K562 (cell line): ENCODE measurements around the gene BPHL. TPM values are rescaled to one million over a fixed set of nuclear protein-coding genes. Genes with fewer than 3 reads are reported as not detected.

Source experiments
- BMI1 ChIP-seq: fragments of 150-350 bp; IDR thresholded peaks from 2 replicates; pipeline ENCODE4 v1.6.1; 2014; ENCODE audit warnings: low read length
- BRD4 ChIP-seq: fragments of 200-600 bp; sonication (generic); IDR thresholded peaks from 2 replicates; pipeline ENCODE4 v1.6.1; 2017; ENCODE audit warnings: inconsistent platforms
- CHD2 ChIP-seq: IDR thresholded peaks from 2 replicates; pipeline ENCODE4 v1.6.1; 2011; ENCODE audit warnings: low read depth, low read length
- E2F3 ChIP-seq: fragments of 250-450 bp; sonication (Bioruptor Pico); IDR thresholded peaks from 2 replicates; pipeline ENCODE4 v1.4.0; 2020; ENCODE audit warnings: mild to moderate bottlenecking
- E2F8 ChIP-seq: fragments of 450-650 bp; IDR thresholded peaks from 2 replicates; pipeline ENCODE4 v1.7.1; 2018; ENCODE audit warnings: mild to moderate bottlenecking, low read depth; ENCODE audit not compliant: partially characterized antibody
- FOXJ2 ChIP-seq: fragments of 200-800 bp; sonication (Bioruptor generic); IDR thresholded peaks from 2 replicates; pipeline ENCODE4 v1.6.1; 2016; ENCODE audit warnings: missing genetic modification characterization, missing compliant biosample characterization
- FUS ChIP-seq: fragments of 200-400 bp; formaldehyde crosslinking; optimal IDR thresholded peaks from 2 replicates; pipeline ENCODE3; 2017; ENCODE audit warnings: low read depth, low read length
- GABPA ChIP-seq: fragments of 200-800 bp; sonication (Bioruptor generic); conservative IDR thresholded peaks from 2 replicates; pipeline ENCODE4 v1.6.1; 2016; ENCODE audit warnings: low read depth, missing genetic modification characterization, missing compliant biosample characterization
- NELFE ChIP-seq: IDR thresholded peaks from 2 replicates; pipeline ENCODE4 v1.6.1; 2011; ENCODE audit warnings: mild to moderate bottlenecking; ENCODE audit not compliant: insufficient read depth, insufficient read length
- POLR2AphosphoS2 ChIP-seq: IDR thresholded peaks from 2 replicates; pipeline ENCODE4 v1.6.1; 2012; ENCODE audit warnings: low read length, improper control_type of control experiment
- SAP30 ChIP-seq: fragments of 200-600 bp; sonication (generic); IDR thresholded peaks from 2 replicates; pipeline ENCODE4 v1.6.1; 2012; ENCODE audit warnings: borderline replicate concordance, low read depth, mild to moderate bottlenecking, moderate library complexity, low read length, control low read depth, inconsistent platforms; ENCODE audit not compliant: insufficient read depth, poor library complexity, severe bottlenecking
- SMAD1 ChIP-seq: fragments of 150-350 bp; IDR thresholded peaks from 2 replicates; pipeline ENCODE4 v1.6.1; 2014; ENCODE audit warnings: low read length, low read depth; ENCODE audit not compliant: partially characterized antibody
- SMC3 ChIP-seq: conservative IDR thresholded peaks from 2 replicates; pipeline ENCODE4 v1.6.1; 2011; ENCODE audit warnings: low read depth, low read length, improper control_type of control experiment; ENCODE audit not compliant: insufficient read depth
- SP2 ChIP-seq: IDR thresholded peaks from 2 replicates; pipeline ENCODE4 v1.6.1; 2011; ENCODE audit warnings: mild to moderate bottlenecking, low read depth, low read length, moderate library complexity; ENCODE audit not compliant: poor library complexity, severe bottlenecking; ENCODE audit errors: extremely low read depth
- SUPT5H ChIP-seq: fragments of 450-650 bp; IDR thresholded peaks from 2 replicates; pipeline ENCODE4 v1.6.1; 2016
- TFE3 ChIP-seq: fragments of 450-650 bp; formaldehyde crosslinking; IDR thresholded peaks from 2 replicates; pipeline ENCODE4 v1.4.0; 2020; ENCODE audit warnings: mild to moderate bottlenecking, mixed read lengths
- TRIM25 ChIP-seq: fragments of 450-650 bp; IDR thresholded peaks from 2 replicates; pipeline ENCODE4 v1.7.0; 2016; ENCODE audit warnings: borderline replicate concordance
- USF2 ChIP-seq: sonication (generic); formaldehyde crosslinking; IDR thresholded peaks from 2 replicates; pipeline ENCODE4 v1.5.0; 2020; ENCODE audit warnings: missing genetic modification reagents
- ZNF12 ChIP-seq: sonication (generic); formaldehyde crosslinking; IDR thresholded peaks from 2 replicates; pipeline ENCODE4 v1.4.0; 2020; ENCODE audit warnings: mild to moderate bottlenecking, missing genetic modification reagents
- ZNF324 ChIP-seq: fragments of 250-450 bp; sonication (Bioruptor Pico); IDR thresholded peaks from 2 replicates; pipeline ENCODE4 v1.4.0; 2020; ENCODE audit warnings: mild to moderate bottlenecking
- ZNF696 ChIP-seq: fragments of 250-450 bp; sonication (Bioruptor Pico); conservative IDR thresholded peaks from 2 replicates; pipeline ENCODE4 v1.4.0; 2020; ENCODE audit warnings: mild to moderate bottlenecking, moderate library complexity
- ZNF830 ChIP-seq: fragments of 250-450 bp; sonication (Bioruptor Pico); IDR thresholded peaks from 2 replicates; pipeline ENCODE4 v1.5.0; 2021; ENCODE audit warnings: mild to moderate bottlenecking
- polyA plus RNA-seq, 8 experiments: library from polyadenylated mRNA; depleted of rRNA in 4 of 8; stranded (reverse) in 5 of 8; unstranded in 3 of 8; fragments of >200 nt; fragmentation: Nextera tagmentation in 2 of 8; fragmentation: Illumina TruSeq in 1 of 8; extraction: Ambion mirVana in 2 of 8; extraction: Trizol in 1 of 8; gene quantifications; 2 replicates each; pipeline versions ENCODE4 v1.2.1 to v1.2.3, GENCODE V29; 2011 to 2014; ENCODE audit warnings: inconsistent platforms in 1 of 8, missing spikeins in 1 of 8
- total RNA-seq, 7 experiments: library from RNA; depleted of rRNA in 6 of 7; stranded (reverse); fragments of >200 nt in 6 of 7; fragmentation: Illumina TruSeq in 2 of 7; extraction: Trizol in 2 of 7; gene quantifications; 2 replicates each; pipeline versions ENCODE4 v1.2.1 to v1.2.3, GENCODE V29; 2011 to 2021; ENCODE audit warnings: low replicate concordance in 1 of 7

The BPHL gene
- total and polyA plus RNA-seq, 9 of the 15 experiments (the other 6 are each of a cell fraction or from before 2014, with no cell fraction given) = 3.5 to 17.4 (median 8.2) TPM

- TF ChIP-seq ZNF696 (CRISPR knock-in tag) = no peak
- TF ChIP-seq USF2 (CRISPR knock-in tag) = no peak
- peak; percentile 92 for TF ChIP-seq SUPT5H
- 0 out of 2 replicates have a peak, but pooled peaks have one; percentile 15 for TF ChIP-seq SMC3
- peak; percentile 14; the same call in 1 of the 2 replicates for TF ChIP-seq TFE3
- TF ChIP-seq E2F8 = peak; percentile 20
- TF ChIP-seq ZNF12 (CRISPR knock-in tag) = peak; percentile 14; the same call in 1 of the 2 replicates
- 0 out of 2 replicates have a peak, but pooled peaks have one; percentile 38 for TF ChIP-seq ZNF324 (CRISPR knock-in tag)
- peak; percentile 16; the same call in 1 of the 2 replicates for TF ChIP-seq GABPA (tag)
- no peak for TF ChIP-seq TRIM25
- TF ChIP-seq POLR2AphosphoS2 = peak; percentile 82; the same call in 1 of the 2 replicates
- no peak for TF ChIP-seq SP2
- no peak; the same call in 1 of the 2 replicates for TF ChIP-seq CHD2
- TF ChIP-seq BMI1 = no peak
- no peak for TF ChIP-seq FOXJ2 (tag)
- TF ChIP-seq SAP30 = peak; percentile 25
- no peak for TF ChIP-seq BRD4
- TF ChIP-seq FUS = peak; percentile 24
- peak; percentile 91; the same call in 1 of the 2 replicates for TF ChIP-seq ZNF830
- TF ChIP-seq NELFE = no peak
- peak; percentile 81; the same call in 1 of the 2 replicates for TF ChIP-seq E2F3 (CRISPR knock-in tag)
- TF ChIP-seq SMAD1 = peak; percentile 46
These were observed 44.2 kb downstream of the BPHL start (continued) for GRCh38 chr6:3162565-3163247.
